Endothelial cell (in vitro differentiated cells): Measurements from ENCODE around the gene PCSK5. TPM values are rescaled to one million over a fixed set of nuclear protein-coding genes. Genes with fewer than 3 reads are reported as not detected.

Source experiments
- DNase-seq: peaks from one replicate; pipeline ENCODE4 v3.0.0; 2021; ENCODE audit warnings: low spot score
- H3K27ac Mint-ChIP-seq: one replicate; pipeline ENCODE4 v1.8.0; 2021; ENCODE audit warnings: mixed read lengths, inconsistent platforms; ENCODE audit not compliant: unreplicated experiment
- H3K27me3 Mint-ChIP-seq: one replicate; pipeline ENCODE4 v1.8.0; 2021; ENCODE audit warnings: mild to moderate bottlenecking, moderate library complexity, mixed read lengths, inconsistent platforms; ENCODE audit not compliant: unreplicated experiment
- H3K36me3 Mint-ChIP-seq: one replicate; pipeline ENCODE4 v1.8.0; 2021; ENCODE audit warnings: mild to moderate bottlenecking, low read depth, mixed read lengths, inconsistent platforms; ENCODE audit not compliant: unreplicated experiment
- H3K4me1 Mint-ChIP-seq: one replicate; pipeline ENCODE4 v1.8.0; 2021; ENCODE audit warnings: mild to moderate bottlenecking, mixed read lengths, inconsistent platforms; ENCODE audit not compliant: unreplicated experiment
- H3K4me3 Mint-ChIP-seq: one replicate; pipeline ENCODE4 v1.8.0; 2021; ENCODE audit warnings: mild to moderate bottlenecking, mixed read lengths, inconsistent platforms; ENCODE audit not compliant: unreplicated experiment
- H3K9me3 Mint-ChIP-seq: one replicate; pipeline ENCODE4 v1.8.0; 2021; ENCODE audit warnings: mixed read lengths, inconsistent platforms; ENCODE audit not compliant: unreplicated experiment
- total RNA-seq: library from RNA; stranded (reverse); fragmentation: NEBNext Ultra II Directional; extraction: Animal tissue kit (Norgen Biotek cat#: 25700); gene quantifications from one replicate; pipeline ENCODE4 v1.2.1, GENCODE V29; 2021; ENCODE audit not compliant: unreplicated experiment
- TF ChIP-seq, protein P1 (sequence below): fragments of 200-600 bp; sonication (generic); IDR thresholded peaks from one replicate; pipeline ENCODE4 v1.5.0; 2021; ENCODE audit warnings: antibody characterized with exemption; ENCODE audit not compliant: unreplicated experiment

Gene PCSK5
- total RNA-seq, 1 donor from 2014 or later = 3.1 TPM

- Mint-ChIP-seq H3K27ac (no peak overlapping the region), H3K36me3 (no peaks in the 10 kb centered on the region), H3K27me3 (no peaks in the 10 kb centered on the region), H3K9me3 (no peaks in the 10 kb centered on the region), H3K4me3 (no peak overlapping the region), H3K4me1 (no peaks in the 10 kb centered on the region)
- TF ChIP-seq, protein P1, sequence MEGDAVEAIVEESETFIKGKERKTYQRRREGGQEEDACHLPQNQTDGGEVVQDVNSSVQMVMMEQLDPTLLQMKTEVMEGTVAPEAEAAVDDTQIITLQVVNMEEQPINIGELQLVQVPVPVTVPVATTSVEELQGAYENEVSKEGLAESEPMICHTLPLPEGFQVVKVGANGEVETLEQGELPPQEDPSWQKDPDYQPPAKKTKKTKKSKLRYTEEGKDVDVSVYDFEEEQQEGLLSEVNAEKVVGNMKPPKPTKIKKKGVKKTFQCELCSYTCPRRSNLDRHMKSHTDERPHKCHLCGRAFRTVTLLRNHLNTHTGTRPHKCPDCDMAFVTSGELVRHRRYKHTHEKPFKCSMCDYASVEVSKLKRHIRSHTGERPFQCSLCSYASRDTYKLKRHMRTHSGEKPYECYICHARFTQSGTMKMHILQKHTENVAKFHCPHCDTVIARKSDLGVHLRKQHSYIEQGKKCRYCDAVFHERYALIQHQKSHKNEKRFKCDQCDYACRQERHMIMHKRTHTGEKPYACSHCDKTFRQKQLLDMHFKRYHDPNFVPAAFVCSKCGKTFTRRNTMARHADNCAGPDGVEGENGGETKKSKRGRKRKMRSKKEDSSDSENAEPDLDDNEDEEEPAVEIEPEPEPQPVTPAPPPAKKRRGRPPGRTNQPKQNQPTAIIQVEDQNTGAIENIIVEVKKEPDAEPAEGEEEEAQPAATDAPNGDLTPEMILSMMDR = no peak
- no peak for DNase-seq
These were observed 379.3 kb downstream of the PCSK5 start for GRCh38 chr9:76269789-76270188.

GRCh38 chr9:76271755-76272154 lies 381.3 kb downstream of the PCSK5 start:
- Mint-ChIP-seq H3K27ac (no peak overlapping the region), H3K4me1 (no peaks in the 10 kb centered on the region), H3K9me3 (no peaks in the 10 kb centered on the region), H3K36me3 (no peaks in the 10 kb centered on the region), H3K4me3 (no peak overlapping the region), H3K27me3 (no peaks in the 10 kb centered on the region)
- no peak for DNase-seq
- TF ChIP-seq, protein P1 = no peak

DNA sequence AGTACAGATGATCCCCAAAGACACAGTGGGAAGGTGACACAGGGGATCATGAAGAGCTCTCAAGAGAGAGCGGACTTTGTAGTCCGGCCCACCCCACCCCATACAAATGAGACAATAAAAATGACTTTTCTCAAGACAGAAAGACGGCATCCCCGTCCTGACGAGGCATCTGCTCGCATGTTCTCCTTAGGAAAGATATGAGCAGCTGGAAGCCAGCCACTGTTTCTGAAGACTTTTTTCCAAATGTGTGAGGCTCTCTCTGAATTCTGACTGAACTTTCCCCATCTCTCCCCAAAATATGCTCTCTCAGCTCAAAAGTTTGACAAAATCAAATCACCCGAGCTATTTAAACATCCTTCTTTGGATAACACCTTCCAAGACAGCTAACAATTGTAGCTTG lies 398.6 kb downstream of the PCSK5 start:
- TF ChIP-seq, protein P1 = no peak
- no peak for DNase-seq
- H3K4me1 Mint-ChIP-seq = no peaks in the 10 kb centered on the region
- no peaks in the 10 kb centered on the region for H3K36me3 Mint-ChIP-seq
- peaks cover 4% of the 10 kb centered on the region for H3K27me3 Mint-ChIP-seq
- no peaks in the 10 kb centered on the region for H3K9me3 Mint-ChIP-seq
- H3K27ac Mint-ChIP-seq = no peak overlapping the region
- H3K4me3 Mint-ChIP-seq = no peak overlapping the region

GRCh38 chr9:76289703-76290102 lies 399.2 kb downstream of the PCSK5 start:
- no peak for DNase-seq
- H3K9me3 Mint-ChIP-seq = no peaks in the 10 kb centered on the region
- TF ChIP-seq, protein P1 = no peak
- no peak overlapping the region for H3K4me3 Mint-ChIP-seq
- H3K36me3 Mint-ChIP-seq = no peaks in the 10 kb centered on the region
- no peaks in the 10 kb centered on the region for H3K4me1 Mint-ChIP-seq
- H3K27me3 Mint-ChIP-seq = peaks cover 4% of the 10 kb centered on the region
- no peak overlapping the region for H3K27ac Mint-ChIP-seq

DNA sequence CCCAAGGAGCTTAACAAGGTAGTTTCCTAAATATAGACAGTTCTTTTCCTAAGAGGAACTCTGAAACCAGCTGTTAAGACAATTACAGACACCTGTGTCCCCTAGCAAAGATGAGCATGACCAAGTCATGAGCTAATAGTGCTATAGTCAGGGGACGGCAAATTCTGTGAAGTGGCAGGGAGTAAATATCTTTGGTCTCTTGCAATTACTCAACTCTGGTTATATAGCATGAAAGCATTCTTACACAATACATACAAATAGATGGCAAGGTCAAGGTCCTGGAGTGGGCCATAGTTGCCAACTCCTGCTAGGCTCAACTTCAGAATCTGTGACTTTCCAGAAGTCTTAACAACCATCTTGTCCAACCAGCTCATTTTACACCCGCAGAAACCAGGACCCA lies 400.1 kb downstream of the PCSK5 start:
- Mint-ChIP-seq H3K27me3 (peaks cover 4% of the 10 kb centered on the region), H3K27ac (no peak overlapping the region), H3K36me3 (no peaks in the 10 kb centered on the region), H3K4me3 (no peak overlapping the region), H3K4me1 (no peaks in the 10 kb centered on the region), H3K9me3 (no peaks in the 10 kb centered on the region)
- DNase-seq = no peak
- TF ChIP-seq, protein P1 = no peak
